ENCODE results near the gene ADAM8.
"Not testable (repeated sequence)": the region's sequence is repeated elsewhere in the genome, so short reads cannot be mapped to it uniquely, and the experiment has no call there.

The ADAM8 gene

GRCh38 chr10:133247681-133248333, 28.9 kb downstream of the ADAM8 start:
- DNase-seq: no peak

GRCh38 chr10:133246236-133246626, 30.4 kb downstream of the ADAM8 start:
- DNase-seq: no peak

- no peak for DNase-seq
Measured at GRCh38 chr10:133245439-133246235, 31.0 kb downstream of the ADAM8 start.

- DNase-seq: no peak
Measured at GRCh38 chr10:133243593-133243992, 33.1 kb downstream of the ADAM8 start.

GRCh38 chr10:133242611-133243356, 33.9 kb downstream of the ADAM8 start:
- DNase-seq: no peak

GRCh38 chr10:133241501-133242205, 35.0 kb downstream of the ADAM8 start:
- no peak for DNase-seq

- no peak for DNase-seq
Measured at GRCh38 chr10:133239990-133240389, 36.7 kb downstream of the ADAM8 start.

- DNase-seq: no peak
Measured at GRCh38 chr10:133238466-133238804, 38.2 kb downstream of the ADAM8 start.

- DNase-seq: no peak
Measured at GRCh38 chr10:133237588-133238465, 38.8 kb downstream of the ADAM8 start, which contains the start of gene VENTX. TSS of gene VENTX (plus strand) at chr10:133237855. CDS start at chr10:133237915, 60 bp downstream.

GRCh38 chr10:133237241-133237587, 39.5 kb downstream of the ADAM8 start:
- DNase-seq: no peak

GRCh38 chr10:133236401-133237240, 40.0 kb downstream of the ADAM8 start:
- DNase-seq: no peak

GRCh38 chr10:133235932-133236331, 40.7 kb downstream of the ADAM8 start:
- DNase-seq: no peak

GRCh38 chr10:133235265-133235855, 41.3 kb downstream of the ADAM8 start:
- no peak for DNase-seq

- not testable (repeated sequence) for DNase-seq
Measured at GRCh38 chr10:133234796-133235195, 41.9 kb downstream of the ADAM8 start.

- DNase-seq: no peak
Measured at GRCh38 chr10:133231946-133232574, 44.6 kb downstream of the ADAM8 start.

- no peak for DNase-seq
Measured at GRCh38 chr10:133231244-133231945, 45.3 kb downstream of the ADAM8 start.

- DNase-seq: peak; percentile 26
Measured at GRCh38 chr10:133230387-133231195, 46.1 kb downstream of the ADAM8 start.

GRCh38 chr10:133230044-133230361, 46.7 kb downstream of the ADAM8 start, which contains the start of gene UTF1:
TSS of gene UTF1 (plus strand) at chr10:133230217. CDS start at chr10:133230289, 72 bp downstream.
- no peak for DNase-seq
